Fibroblast of pulmonary artery (primary cell): ENCODE data around the gene GORAB.

Experiments used
- DNase-seq: peaks from one replicate; pipeline ENCODE4 v3.0.0-alpha.2; 2010; ENCODE audit warnings: low read depth
- H3K4me3 ChIP-seq: replicated peaks from 2 replicates; pipeline ENCODE4 v1.5.1; 2011; ENCODE audit warnings: low read depth, mild to moderate bottlenecking, control low read depth, low read length, moderate library complexity
- TF ChIP-seq, protein P1 (sequence below): IDR thresholded peaks from 2 replicates; pipeline ENCODE4 v1.5.1; 2011; ENCODE audit warnings: mild to moderate bottlenecking, control low read depth, low read length, inconsistent platforms; ENCODE audit errors: missing control alignments

GORAB gene

DNA sequence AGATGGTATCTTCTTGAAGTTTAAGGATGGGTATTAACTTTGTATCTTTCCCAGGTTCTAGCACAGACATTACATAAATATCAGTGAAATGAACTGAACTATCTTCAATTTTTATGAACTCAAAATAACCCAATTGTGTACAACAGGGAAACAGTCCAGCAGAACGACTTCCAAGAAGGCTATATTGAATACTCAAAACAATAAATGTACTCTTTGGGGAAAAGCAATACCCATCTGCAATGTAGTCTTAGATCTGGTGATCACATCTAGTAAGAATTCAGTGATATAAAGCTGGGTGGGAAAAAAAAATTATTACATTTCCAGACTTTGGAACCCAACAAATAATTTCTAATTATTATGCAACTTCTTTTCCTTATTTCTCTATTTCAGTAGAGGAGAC is 33.1 kb upstream of the GORAB start:
- no peak for DNase-seq
- no peak overlapping the region for H3K4me3 ChIP-seq
- TF ChIP-seq, protein P1, sequence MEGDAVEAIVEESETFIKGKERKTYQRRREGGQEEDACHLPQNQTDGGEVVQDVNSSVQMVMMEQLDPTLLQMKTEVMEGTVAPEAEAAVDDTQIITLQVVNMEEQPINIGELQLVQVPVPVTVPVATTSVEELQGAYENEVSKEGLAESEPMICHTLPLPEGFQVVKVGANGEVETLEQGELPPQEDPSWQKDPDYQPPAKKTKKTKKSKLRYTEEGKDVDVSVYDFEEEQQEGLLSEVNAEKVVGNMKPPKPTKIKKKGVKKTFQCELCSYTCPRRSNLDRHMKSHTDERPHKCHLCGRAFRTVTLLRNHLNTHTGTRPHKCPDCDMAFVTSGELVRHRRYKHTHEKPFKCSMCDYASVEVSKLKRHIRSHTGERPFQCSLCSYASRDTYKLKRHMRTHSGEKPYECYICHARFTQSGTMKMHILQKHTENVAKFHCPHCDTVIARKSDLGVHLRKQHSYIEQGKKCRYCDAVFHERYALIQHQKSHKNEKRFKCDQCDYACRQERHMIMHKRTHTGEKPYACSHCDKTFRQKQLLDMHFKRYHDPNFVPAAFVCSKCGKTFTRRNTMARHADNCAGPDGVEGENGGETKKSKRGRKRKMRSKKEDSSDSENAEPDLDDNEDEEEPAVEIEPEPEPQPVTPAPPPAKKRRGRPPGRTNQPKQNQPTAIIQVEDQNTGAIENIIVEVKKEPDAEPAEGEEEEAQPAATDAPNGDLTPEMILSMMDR = no peak

DNA sequence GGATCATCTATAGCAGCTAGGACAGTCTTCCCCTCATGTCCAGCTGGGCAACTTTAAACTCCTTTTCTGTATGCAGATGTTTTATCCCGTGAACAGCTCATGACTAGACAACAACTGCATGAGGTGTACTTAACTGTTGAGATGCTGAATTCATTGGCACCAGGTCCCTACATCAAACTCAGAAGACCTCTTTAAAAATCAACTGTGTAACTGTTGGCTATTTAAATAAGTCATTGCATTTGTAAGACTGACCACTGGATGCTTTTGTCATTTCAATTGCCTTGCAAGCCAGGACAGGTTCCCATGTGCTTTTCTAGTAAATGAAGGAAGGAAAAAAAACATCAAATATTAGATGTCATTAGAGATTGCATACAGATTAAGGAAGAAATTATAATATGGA is 28.3 kb upstream of the GORAB start:
- DNase-seq = no peak
- H3K4me3 ChIP-seq = no peak overlapping the region
- TF ChIP-seq, protein P1 = no peak

DNA sequence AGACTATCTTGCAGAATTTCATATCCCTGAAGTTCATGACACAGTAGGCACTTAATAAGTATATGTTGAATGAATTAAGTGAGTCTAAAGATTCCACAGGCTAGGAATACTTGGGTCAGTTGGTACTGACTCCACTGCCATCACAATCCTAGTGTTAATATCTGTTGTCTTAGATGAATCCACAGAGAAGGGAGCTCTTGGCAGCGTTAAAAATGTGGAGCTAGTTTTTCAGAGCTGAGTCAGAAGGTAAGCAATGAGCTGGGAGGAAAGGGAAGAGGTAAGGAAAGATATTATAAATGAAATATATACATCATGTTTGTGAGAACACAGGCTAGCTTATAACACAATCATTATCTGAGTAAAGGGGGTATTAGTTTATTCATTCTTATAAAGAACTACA is 21.8 kb upstream of the GORAB start:
- no peak overlapping the region for H3K4me3 ChIP-seq
- TF ChIP-seq, protein P1 = no peak
- no peak for DNase-seq

DNA sequence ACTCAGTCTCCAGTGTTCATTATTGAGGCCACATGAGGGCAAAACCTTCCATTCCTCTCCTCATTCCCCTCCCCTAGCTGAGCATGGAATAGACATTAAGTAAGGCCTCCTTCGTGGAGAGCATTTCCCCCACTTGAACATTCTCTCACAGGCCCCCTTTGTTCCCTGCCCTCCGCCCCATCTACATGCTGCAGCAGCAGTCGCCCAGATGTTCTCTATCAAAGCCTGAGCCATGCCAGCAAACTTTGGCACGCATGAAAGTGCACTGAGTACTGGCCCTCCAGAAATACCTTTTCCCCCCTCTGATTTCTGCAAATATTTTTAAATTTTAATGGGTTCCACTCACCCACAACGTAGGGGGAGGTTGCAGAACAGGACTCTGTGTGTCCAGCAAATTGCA is 20.9 kb upstream of the GORAB start:
- no peak overlapping the region for H3K4me3 ChIP-seq

DNA sequence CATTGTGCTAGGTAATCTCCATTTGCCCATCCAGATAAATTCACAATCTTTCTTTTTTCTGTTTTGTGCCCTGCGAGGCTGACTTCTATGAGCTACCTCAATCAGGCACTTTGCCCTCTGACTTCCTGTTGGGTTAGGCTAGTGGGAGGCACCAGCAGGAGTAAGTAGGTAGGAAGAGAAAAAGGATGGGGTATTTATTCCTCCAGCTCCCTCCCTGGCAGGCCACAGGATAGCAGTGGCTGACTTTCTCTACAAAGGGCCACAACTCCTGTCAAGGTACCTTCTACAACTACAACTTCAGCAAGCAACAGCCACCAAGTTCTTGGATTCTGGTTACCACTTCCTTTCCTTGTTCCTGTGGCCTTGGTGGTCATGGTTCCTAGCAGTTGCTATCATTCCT is 18.8 kb upstream of the GORAB start:
- H3K4me3 ChIP-seq = no peak overlapping the region
- TF ChIP-seq, protein P1 = no peak
- DNase-seq = no peak

More for the DNA sequence above, 20.9 kb upstream of the GORAB start:
- TF ChIP-seq, protein P1 = no peak
- DNase-seq = no peak

DNA sequence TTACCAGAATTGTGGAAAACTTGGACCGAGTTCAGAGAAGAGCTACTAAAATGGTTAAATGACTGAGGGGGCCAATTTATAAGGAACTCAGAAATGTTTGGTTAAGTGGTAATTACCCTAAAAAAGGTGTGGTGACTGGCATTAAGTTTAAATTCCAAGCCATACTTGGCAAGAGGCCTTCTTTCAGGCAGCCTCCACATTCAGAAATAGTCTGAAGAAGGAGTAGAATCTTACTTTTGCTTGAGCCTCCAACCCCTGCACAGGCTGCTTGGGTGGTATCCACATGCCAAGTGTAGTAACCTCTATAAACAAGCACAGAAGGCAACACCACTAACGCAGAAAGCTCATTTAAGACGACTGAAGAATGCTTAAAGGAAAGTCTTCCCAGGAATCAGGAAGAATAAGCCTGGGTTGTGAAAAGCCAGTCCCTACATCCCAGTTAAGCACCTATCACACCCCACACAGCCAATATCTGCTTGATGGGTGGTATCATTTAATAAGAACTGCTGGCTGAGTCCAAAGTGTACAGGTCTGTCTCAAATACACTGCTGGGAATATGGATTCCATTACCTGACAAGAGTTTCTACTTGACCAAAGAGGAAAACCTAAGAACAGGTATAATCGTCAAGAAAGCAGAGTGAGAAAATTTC is 13.7 kb upstream of the GORAB start:
- no peak for DNase-seq
- H3K4me3 ChIP-seq = no peak overlapping the region
- TF ChIP-seq, protein P1 = no peak

DNA sequence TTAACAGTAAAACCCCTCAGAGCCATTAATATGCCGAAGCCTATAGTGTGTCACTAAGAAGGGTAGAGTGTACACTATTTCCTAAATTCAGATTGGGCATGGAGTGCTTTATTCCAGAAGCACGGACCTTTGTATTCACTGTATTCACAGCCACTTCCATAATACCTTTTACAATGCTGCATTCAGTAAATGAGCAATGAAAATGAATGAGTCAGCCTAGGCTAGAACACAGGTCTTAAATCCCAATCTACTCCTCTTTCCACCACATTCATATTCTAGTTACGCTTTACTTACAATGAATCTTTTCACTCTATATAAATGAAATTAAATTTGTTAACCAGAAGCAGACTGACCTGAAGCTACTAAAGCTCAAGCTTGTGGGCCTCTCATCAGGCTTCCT is 13.0 kb upstream of the GORAB start:
- no peak overlapping the region for H3K4me3 ChIP-seq
- TF ChIP-seq, protein P1 = no peak
- DNase-seq = no peak
